Liver (tissue), 3 donors: ENCODE measurements around the gene GREM1.

ENCODE experiments used
- EGR1 ChIP-seq, 2 donors: IDR thresholded peaks; 2 replicates each; pipeline ENCODE4 v1.6.1; 2016 to 2018; ENCODE audit warnings: antibody characterized with exemption in 2 of 2, low read depth in 2 of 2
- FOXA1 ChIP-seq: IDR thresholded peaks from 2 replicates; pipeline ENCODE4 v1.6.1; 2016; ENCODE audit warnings: antibody characterized with exemption
- JUND ChIP-seq, 2 donors: IDR thresholded peaks; 2 replicates each; pipeline ENCODE4 v1.6.1; 2016; ENCODE audit warnings: antibody characterized with exemption in 2 of 2
- NR2F2 ChIP-seq: IDR thresholded peaks from 2 replicates; pipeline ENCODE4 v1.6.1; 2016; ENCODE audit warnings: antibody characterized with exemption
- RAD21 ChIP-seq, 2 donors: IDR thresholded peaks; 2 replicates each; pipeline ENCODE4 v1.6.1; 2016; ENCODE audit warnings: antibody characterized with exemption in 2 of 2, mild to moderate bottlenecking in 2 of 2
- RXRA ChIP-seq, 2 donors: IDR thresholded peaks; 2 replicates each; pipeline ENCODE4 v1.6.1; 2017 to 2018; ENCODE audit warnings: antibody characterized with exemption in 2 of 2, mild to moderate bottlenecking in 1 of 2
- SP1 ChIP-seq: IDR thresholded peaks from 2 replicates; pipeline ENCODE4 v1.6.1; 2018; ENCODE audit warnings: antibody characterized with exemption, mild to moderate bottlenecking
- TF ChIP-seq, protein P1 (sequence below): fragments of 150-350 bp; IDR thresholded peaks from 2 replicates; pipeline ENCODE4 v1.5.1; 2017; ENCODE audit warnings: improper control_type of control experiment, low read depth, low read length; ENCODE audit not compliant: missing input control
- TF ChIP-seq, protein P2 (sequence below): IDR thresholded peaks from 2 replicates; pipeline ENCODE4 v1.6.1; 2016; ENCODE audit warnings: antibody characterized with exemption
- TF ChIP-seq, protein P3 (sequence below): IDR thresholded peaks from 2 replicates; pipeline ENCODE4 v1.6.1; 2016; ENCODE audit warnings: antibody characterized with exemption
- TF ChIP-seq, protein P4 (sequence below): IDR thresholded peaks from 2 replicates; pipeline ENCODE4 v1.6.1; 2016; ENCODE audit warnings: antibody characterized with exemption, mild to moderate bottlenecking
- TF ChIP-seq, protein P5 (sequence below): IDR thresholded peaks from 2 replicates; pipeline ENCODE4 v1.6.1; 2016; ENCODE audit warnings: antibody characterized with exemption
- donor health status: healthy.
- donor health status: healthy.

DNA sequence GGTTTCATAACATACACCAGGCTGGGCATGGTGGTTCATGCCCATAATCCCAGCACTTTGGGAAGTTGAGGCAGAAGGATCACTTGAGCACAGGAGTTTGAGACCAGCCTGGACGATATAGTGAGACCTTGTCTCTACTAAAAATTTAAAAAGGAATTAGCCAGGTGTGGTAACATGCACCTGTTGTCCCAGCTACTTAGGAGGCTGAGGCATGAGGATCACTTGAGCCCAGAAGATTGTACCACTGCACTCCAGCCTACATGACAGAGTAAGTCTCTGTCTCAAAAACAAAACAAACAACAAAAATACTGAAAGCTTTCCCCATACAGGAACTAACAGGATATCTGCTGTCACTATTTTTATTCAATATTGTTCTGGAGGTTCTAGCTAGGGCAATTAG lies 20.9 kb downstream of the GREM1 start:
- TF ChIP-seq, protein P1, sequence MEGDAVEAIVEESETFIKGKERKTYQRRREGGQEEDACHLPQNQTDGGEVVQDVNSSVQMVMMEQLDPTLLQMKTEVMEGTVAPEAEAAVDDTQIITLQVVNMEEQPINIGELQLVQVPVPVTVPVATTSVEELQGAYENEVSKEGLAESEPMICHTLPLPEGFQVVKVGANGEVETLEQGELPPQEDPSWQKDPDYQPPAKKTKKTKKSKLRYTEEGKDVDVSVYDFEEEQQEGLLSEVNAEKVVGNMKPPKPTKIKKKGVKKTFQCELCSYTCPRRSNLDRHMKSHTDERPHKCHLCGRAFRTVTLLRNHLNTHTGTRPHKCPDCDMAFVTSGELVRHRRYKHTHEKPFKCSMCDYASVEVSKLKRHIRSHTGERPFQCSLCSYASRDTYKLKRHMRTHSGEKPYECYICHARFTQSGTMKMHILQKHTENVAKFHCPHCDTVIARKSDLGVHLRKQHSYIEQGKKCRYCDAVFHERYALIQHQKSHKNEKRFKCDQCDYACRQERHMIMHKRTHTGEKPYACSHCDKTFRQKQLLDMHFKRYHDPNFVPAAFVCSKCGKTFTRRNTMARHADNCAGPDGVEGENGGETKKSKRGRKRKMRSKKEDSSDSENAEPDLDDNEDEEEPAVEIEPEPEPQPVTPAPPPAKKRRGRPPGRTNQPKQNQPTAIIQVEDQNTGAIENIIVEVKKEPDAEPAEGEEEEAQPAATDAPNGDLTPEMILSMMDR = no peak
- TF ChIP-seq, protein P2, sequence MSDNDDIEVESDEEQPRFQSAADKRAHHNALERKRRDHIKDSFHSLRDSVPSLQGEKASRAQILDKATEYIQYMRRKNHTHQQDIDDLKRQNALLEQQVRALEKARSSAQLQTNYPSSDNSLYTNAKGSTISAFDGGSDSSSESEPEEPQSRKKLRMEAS = no peak
- TF ChIP-seq, protein P3, sequence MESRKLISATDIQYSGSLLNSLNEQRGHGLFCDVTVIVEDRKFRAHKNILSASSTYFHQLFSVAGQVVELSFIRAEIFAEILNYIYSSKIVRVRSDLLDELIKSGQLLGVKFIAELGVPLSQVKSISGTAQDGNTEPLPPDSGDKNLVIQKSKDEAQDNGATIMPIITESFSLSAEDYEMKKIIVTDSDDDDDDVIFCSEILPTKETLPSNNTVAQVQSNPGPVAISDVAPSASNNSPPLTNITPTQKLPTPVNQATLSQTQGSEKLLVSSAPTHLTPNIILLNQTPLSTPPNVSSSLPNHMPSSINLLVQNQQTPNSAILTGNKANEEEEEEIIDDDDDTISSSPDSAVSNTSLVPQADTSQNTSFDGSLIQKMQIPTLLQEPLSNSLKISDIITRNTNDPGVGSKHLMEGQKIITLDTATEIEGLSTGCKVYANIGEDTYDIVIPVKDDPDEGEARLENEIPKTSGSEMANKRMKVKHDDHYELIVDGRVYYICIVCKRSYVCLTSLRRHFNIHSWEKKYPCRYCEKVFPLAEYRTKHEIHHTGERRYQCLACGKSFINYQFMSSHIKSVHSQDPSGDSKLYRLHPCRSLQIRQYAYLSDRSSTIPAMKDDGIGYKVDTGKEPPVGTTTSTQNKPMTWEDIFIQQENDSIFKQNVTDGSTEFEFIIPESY = no peak
- no peak for TF ChIP-seq NR2F2
- no peak for TF ChIP-seq EGR1 (IDR thresholded peaks at IDR 0.05; ENCODE audit: low read depth in 2 of 2)
- no peak for TF ChIP-seq RAD21 (IDR thresholded peaks at IDR 0.05)
- no peak for TF ChIP-seq RXRA (IDR thresholded peaks at IDR 0.05)
- TF ChIP-seq, protein P4, sequence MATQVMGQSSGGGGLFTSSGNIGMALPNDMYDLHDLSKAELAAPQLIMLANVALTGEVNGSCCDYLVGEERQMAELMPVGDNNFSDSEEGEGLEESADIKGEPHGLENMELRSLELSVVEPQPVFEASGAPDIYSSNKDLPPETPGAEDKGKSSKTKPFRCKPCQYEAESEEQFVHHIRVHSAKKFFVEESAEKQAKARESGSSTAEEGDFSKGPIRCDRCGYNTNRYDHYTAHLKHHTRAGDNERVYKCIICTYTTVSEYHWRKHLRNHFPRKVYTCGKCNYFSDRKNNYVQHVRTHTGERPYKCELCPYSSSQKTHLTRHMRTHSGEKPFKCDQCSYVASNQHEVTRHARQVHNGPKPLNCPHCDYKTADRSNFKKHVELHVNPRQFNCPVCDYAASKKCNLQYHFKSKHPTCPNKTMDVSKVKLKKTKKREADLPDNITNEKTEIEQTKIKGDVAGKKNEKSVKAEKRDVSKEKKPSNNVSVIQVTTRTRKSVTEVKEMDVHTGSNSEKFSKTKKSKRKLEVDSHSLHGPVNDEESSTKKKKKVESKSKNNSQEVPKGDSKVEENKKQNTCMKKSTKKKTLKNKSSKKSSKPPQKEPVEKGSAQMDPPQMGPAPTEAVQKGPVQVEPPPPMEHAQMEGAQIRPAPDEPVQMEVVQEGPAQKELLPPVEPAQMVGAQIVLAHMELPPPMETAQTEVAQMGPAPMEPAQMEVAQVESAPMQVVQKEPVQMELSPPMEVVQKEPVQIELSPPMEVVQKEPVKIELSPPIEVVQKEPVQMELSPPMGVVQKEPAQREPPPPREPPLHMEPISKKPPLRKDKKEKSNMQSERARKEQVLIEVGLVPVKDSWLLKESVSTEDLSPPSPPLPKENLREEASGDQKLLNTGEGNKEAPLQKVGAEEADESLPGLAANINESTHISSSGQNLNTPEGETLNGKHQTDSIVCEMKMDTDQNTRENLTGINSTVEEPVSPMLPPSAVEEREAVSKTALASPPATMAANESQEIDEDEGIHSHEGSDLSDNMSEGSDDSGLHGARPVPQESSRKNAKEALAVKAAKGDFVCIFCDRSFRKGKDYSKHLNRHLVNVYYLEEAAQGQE = no peak
- TF ChIP-seq, protein P5, sequence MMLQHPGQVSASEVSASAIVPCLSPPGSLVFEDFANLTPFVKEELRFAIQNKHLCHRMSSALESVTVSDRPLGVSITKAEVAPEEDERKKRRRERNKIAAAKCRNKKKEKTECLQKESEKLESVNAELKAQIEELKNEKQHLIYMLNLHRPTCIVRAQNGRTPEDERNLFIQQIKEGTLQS = no peak
- TF ChIP-seq JUND (IDR thresholded peaks at IDR 0.05) = no peak
- TF ChIP-seq FOXA1 = no peak
- no peak for TF ChIP-seq SP1
